Measurements from ENCODE around the gene NFX1. TPM values are rescaled to one million over a fixed set of nuclear protein-coding genes. Genes with fewer than 3 reads are reported as not detected.

NFX1 gene
- total and polyA plus RNA-seq, 10 of the 15 experiments (the other 5 are each of a cell fraction or from before 2014, with no cell fraction given), result 11.9 to 45.1 (median 36.1) TPM

DNA sequence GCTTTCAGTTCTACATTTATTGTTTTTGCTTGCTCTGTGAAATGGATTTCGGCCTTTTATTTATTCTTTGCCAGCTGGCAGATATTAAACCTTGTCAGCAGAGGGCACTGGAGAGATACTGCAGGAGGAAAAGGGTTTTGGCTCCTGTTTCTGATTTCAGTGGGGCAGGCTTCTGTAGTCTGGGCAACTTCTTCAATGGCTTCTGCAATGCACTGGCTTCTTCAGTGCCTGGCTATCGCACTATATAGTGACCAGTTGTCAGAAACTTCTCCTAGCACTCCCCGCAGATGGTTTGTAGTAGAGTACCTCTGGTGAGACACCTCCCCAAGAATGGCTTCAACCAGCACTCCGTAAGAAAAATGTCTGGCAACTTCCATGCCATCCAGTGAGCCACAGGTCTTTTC, 3.2 kb upstream of the NFX1 start:
- Histone ChIP-seq H4K20me1 (ENCODE audit: control insufficient read depth, insufficient read depth) (no peaks in the 10 kb centered on the region), H3K4me3 (no peak overlapping the region), H3K27me3 (replicated peaks in 1 of 2; ENCODE audit: control insufficient read depth in 2 of 2, insufficient read depth in 2 of 2, low read length in 1 of 2) (no peaks in the 10 kb centered on the region), H3K79me2 (ENCODE audit: control insufficient read depth, insufficient read depth, low read length) (peaks cover 19% of the 10 kb centered on the region), H3K9ac (ENCODE audit: control insufficient read depth, insufficient read depth, low read length) (no peak overlapping the region), H3K36me3 (ENCODE audit: control insufficient read depth in 2 of 2, insufficient read depth in 2 of 2, low read length in 1 of 2) (peaks cover 0 to 2% of the 10 kb centered on the region in 2 experiments; a peak in 1 of 4 replicates), H2AFZ (ENCODE audit: control insufficient read depth, low read depth, low read length) (no peak overlapping the region), H3K9me3 (replicated peaks; ENCODE audit: control insufficient read depth, insufficient read depth, low read length) (no peaks in the 10 kb centered on the region), H3K27ac (ENCODE audit: control insufficient read depth, insufficient read depth) (no peak overlapping the region), H3K4me1 (ENCODE audit: control insufficient read depth, insufficient read depth, low read length) (peaks cover 4% of the 10 kb centered on the region), H3K4me2 (ENCODE audit: control insufficient read depth, insufficient read depth) (no peak overlapping the region)
- SMC1A ChIA-PET (ENCODE audit: uncharacterized antibody, unreplicated experiment), result interaction anchor here (0.8 to 1.8 kb wide), 12 partner anchors 9 to 179 kb away, joined by 3 to 19 read pairs (median 4); partner anchors contain the start of gene BAG1
- intact Hi-C loops (cut with micrococcal nuclease; ENCODE audit: unreplicated experiment), result loop anchor here (10.0 kb wide), 1 partner anchor 168 kb away; no protein-coding TSS in a partner anchor
- in situ Hi-C loops (cut with MboI), result no loop called here
- RAD21 ChIA-PET (ENCODE audit: unreplicated experiment), result interaction anchor here (0.9 to 1.8 kb wide), 10 partner anchors 9 to 205 kb away, joined by 3 to 13 read pairs (median 4); partner anchors contain the start of gene AQP3
- POLR2A ChIA-PET, result interaction anchor here (1.2 to 1.4 kb wide), 2 partner anchors 14 to 21 kb away, joined by 3 to 4 read pairs; no protein-coding TSS in a partner anchor
- WGBS (ENCODE audit: insufficient coverage, insufficient replicate concordance, low lambda C conversion rate, missing lambda C conversion rate), result 51% methylated on average over 4 of the region's 4 CpGs
- no TSS peak for BruUV-seq (replicated peaks)
- ATAC-seq, result peak; percentile 10
- no peak for DNase-seq (ENCODE audit: low read depth, low spot score)
- peak; percentile 41 for FAIRE-seq
- CTCF ChIA-PET, result interaction anchor here (0.6 to 3.5 kb wide), 32 partner anchors 9 to 261 kb away, joined by 3 to 32 read pairs (median 4); no protein-coding TSS in a partner anchor
- TF ChIP-seq BMI1 (IDR thresholded peaks at IDR 0.05; ENCODE audit: borderline replicate concordance), result no peak
- TF ChIP-seq TCF12 (IDR thresholded peaks at IDR 0.05; ENCODE audit: low read depth, low read length), result 0 out of 2 replicates have a peak, but pooled peaks have one; percentile 15
- TF ChIP-seq BRCA1 (IDR thresholded peaks at IDR 0.05; ENCODE audit: low read depth, low read length), result no peak
- TF ChIP-seq HDGF (IDR thresholded peaks at IDR 0.05), result no peak
- TF ChIP-seq, protein P1, sequence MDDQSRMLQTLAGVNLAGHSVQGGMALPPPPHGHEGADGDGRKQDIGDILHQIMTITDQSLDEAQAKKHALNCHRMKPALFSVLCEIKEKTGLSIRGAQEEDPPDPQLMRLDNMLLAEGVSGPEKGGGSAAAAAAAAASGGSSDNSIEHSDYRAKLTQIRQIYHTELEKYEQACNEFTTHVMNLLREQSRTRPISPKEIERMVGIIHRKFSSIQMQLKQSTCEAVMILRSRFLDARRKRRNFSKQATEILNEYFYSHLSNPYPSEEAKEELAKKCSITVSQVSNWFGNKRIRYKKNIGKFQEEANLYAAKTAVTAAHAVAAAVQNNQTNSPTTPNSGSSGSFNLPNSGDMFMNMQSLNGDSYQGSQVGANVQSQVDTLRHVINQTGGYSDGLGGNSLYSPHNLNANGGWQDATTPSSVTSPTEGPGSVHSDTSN (IDR thresholded peaks at IDR 0.05; ENCODE audit: insufficient replicate concordance, low read depth, low read length), result no peak
- no peak for TF ChIP-seq CHD1 (IDR thresholded peaks at IDR 0.05; ENCODE audit: low read depth, low read length)
- TF ChIP-seq, protein P2, sequence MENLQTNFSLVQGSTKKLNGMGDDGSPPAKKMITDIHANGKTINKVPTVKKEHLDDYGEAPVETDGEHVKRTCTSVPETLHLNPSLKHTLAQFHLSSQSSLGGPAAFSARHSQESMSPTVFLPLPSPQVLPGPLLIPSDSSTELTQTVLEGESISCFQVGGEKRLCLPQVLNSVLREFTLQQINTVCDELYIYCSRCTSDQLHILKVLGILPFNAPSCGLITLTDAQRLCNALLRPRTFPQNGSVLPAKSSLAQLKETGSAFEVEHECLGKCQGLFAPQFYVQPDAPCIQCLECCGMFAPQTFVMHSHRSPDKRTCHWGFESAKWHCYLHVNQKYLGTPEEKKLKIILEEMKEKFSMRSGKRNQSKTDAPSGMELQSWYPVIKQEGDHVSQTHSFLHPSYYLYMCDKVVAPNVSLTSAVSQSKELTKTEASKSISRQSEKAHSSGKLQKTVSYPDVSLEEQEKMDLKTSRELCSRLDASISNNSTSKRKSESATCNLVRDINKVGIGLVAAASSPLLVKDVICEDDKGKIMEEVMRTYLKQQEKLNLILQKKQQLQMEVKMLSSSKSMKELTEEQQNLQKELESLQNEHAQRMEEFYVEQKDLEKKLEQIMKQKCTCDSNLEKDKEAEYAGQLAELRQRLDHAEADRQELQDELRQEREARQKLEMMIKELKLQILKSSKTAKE (IDR thresholded peaks at IDR 0.05; ENCODE audit: low read depth, poor library complexity, severe bottlenecking), result peak; percentile 36
- TF ChIP-seq SMC3 (IDR thresholded peaks at IDR 0.05; ENCODE audit: borderline replicate concordance, low read length), result peak; percentile 76; the same call in 1 of the 2 replicates
- TF ChIP-seq TBL1XR1 (IDR thresholded peaks at IDR 0.05; ENCODE audit: low read depth, low read length), result no peak
- no peak for TF ChIP-seq MYB (IDR thresholded peaks at IDR 0.05; ENCODE audit: borderline replicate concordance, low read depth, low read length)
- TF ChIP-seq YBX1 (IDR thresholded peaks at IDR 0.05), result no peak
- TF ChIP-seq, protein P3, sequence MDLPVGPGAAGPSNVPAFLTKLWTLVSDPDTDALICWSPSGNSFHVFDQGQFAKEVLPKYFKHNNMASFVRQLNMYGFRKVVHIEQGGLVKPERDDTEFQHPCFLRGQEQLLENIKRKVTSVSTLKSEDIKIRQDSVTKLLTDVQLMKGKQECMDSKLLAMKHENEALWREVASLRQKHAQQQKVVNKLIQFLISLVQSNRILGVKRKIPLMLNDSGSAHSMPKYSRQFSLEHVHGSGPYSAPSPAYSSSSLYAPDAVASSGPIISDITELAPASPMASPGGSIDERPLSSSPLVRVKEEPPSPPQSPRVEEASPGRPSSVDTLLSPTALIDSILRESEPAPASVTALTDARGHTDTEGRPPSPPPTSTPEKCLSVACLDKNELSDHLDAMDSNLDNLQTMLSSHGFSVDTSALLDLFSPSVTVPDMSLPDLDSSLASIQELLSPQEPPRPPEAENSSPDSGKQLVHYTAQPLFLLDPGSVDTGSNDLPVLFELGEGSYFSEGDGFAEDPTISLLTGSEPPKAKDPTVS (IDR thresholded peaks at IDR 0.05; ENCODE audit: low read depth, low read length), result no peak
- TF ChIP-seq HCFC1 (IDR thresholded peaks at IDR 0.05; ENCODE audit: low read length), result no peak
- TF ChIP-seq, protein P4, sequence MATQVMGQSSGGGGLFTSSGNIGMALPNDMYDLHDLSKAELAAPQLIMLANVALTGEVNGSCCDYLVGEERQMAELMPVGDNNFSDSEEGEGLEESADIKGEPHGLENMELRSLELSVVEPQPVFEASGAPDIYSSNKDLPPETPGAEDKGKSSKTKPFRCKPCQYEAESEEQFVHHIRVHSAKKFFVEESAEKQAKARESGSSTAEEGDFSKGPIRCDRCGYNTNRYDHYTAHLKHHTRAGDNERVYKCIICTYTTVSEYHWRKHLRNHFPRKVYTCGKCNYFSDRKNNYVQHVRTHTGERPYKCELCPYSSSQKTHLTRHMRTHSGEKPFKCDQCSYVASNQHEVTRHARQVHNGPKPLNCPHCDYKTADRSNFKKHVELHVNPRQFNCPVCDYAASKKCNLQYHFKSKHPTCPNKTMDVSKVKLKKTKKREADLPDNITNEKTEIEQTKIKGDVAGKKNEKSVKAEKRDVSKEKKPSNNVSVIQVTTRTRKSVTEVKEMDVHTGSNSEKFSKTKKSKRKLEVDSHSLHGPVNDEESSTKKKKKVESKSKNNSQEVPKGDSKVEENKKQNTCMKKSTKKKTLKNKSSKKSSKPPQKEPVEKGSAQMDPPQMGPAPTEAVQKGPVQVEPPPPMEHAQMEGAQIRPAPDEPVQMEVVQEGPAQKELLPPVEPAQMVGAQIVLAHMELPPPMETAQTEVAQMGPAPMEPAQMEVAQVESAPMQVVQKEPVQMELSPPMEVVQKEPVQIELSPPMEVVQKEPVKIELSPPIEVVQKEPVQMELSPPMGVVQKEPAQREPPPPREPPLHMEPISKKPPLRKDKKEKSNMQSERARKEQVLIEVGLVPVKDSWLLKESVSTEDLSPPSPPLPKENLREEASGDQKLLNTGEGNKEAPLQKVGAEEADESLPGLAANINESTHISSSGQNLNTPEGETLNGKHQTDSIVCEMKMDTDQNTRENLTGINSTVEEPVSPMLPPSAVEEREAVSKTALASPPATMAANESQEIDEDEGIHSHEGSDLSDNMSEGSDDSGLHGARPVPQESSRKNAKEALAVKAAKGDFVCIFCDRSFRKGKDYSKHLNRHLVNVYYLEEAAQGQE (IDR thresholded peaks at IDR 0.05; ENCODE audit: low read depth, low read length), result no peak
- TF ChIP-seq RB1 (IDR thresholded peaks at IDR 0.05; ENCODE audit: borderline replicate concordance), result peak; percentile 56; the same call in 1 of the 2 replicates

All from GM12878 (cell line).